NCI-H526 (cell line): ENCODE data around the gene GPX6.
"Not testable (repeated sequence)": the region's sequence is repeated elsewhere in the genome, so short reads cannot be mapped to it uniquely, and the experiment has no call there.

Source experiments
- DNase-seq, 2 experiments: peaks; one replicate each; lab custom pipeline; 2025; lab: John Stamatoyannopoulos, UW

Gene GPX6

DNA sequence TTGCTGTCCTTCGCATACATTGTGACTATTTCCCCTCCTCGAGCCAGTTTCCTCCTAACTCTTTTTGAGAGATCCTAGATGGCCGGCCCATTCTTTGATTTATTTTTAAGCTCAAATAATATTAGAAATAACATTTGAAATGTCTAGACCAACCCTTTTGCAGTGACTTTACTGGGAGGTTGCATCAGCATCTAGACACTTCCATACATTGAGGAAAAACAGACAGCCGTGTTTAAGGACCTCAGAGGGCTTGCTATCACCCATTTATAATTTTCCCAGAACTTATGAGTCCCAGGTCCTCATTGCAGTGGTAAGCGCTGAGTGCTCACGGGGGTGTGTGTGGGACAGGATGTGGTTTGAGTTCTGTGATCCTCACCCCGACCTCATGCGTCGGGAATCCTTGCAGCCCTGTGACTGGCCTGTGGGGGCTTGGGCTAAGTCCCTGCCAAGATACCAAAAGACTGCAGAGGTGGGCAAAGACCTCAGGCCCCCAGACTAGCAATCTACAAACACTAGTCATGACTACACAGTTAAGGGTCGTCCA is 10.0 kb upstream of the GPX6 start, which contains the start of gene GPX5:
Gene GPX5 (plus strand): TSS at position 386 of the 544 bp plus-strand sequence. CDS start 133 bp downstream, at position 519.
- DNase-seq: no peak

DNA sequence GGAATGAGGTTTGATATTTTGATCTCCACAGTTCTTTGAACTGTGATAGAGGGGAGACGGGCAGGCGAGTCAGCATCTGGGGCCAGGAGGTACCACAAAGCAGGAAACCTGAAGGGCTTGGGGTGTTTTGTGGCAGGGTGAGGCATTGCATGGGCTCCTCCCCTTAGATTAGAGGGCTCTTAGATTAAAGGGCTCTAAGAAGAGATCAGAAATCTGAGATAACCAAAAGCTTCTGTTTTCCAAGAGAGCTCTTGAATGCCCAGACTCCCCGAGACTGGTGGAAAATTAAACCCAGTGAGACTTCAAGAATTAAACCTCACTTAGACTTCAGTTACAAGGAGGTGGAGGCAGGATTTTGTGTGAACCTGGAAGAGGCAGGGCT is 7.6 kb upstream of the GPX6 start:
- DNase-seq: no peak

DNA sequence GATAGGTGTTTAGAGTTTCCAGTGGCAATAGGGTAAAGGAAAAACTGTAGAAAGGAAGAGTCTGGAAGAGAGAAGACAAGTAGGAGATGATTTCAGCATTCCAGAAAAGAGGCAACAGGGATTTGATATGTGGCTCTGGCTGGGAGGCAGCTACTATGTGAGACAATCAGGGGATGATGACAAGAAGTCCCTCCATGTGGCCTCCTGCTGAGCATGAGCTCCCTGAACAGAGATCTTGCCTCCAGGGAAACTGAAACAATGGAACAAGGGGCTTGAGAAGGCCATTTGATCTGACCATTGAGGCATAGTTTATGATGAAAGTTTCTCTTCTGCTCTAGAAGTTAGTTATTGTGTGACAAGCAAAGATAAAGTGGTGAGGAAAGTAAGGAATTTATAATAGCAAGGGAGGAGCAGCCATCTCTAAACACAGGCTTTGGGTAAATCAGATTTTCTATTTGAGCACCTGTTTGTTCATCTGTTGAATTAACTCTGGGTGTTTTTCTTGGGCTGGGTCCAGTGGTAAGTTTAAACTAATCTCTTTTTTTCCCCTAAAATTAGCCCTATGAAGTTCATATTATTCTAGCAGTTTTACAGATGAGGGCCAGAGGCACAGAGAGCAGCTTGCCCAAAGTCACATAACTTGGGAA is 7.1 kb upstream of the GPX6 start:
- no peak for DNase-seq

DNA sequence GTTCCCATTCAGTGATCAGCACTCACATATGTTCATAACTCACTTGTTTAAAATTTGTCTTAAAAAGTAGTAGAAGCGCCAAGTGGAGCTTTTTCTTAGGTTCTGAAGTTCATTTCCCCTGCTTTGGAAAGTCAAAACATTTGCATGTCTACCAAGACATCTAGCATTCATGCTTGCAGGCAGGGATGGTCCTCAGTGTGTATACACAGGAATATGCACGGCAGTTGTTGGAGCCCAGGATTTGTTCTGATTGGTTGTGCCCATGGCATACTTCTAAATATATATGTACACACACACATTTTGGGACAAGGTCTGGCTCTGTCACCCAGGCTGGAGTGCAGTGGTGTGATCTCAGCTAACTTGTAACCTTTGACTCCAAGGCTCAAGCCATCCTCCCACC is 2.4 kb upstream of the GPX6 start:
- no peak for DNase-seq

DNA sequence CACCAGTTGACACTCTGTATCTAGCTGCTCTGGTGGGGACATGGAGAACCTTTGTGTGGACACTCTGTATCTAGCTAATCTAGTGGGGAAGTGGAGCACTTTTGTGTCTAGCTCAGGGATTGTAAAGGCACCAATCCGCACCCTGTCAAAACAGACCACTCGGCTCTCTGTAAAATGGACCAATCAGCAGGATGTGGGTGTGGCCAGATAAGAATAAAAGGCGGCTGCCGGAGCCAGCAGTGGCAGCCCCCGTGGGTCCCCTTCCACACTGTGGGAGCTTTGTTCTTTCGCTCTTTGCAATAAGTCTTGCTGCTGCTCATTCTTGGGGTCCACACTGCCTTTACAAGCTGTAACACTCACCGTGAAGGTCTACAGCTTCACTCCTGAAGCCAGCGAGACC is 3.2 kb downstream of the GPX6 start:
- DNase-seq: not testable (repeated sequence)

DNA sequence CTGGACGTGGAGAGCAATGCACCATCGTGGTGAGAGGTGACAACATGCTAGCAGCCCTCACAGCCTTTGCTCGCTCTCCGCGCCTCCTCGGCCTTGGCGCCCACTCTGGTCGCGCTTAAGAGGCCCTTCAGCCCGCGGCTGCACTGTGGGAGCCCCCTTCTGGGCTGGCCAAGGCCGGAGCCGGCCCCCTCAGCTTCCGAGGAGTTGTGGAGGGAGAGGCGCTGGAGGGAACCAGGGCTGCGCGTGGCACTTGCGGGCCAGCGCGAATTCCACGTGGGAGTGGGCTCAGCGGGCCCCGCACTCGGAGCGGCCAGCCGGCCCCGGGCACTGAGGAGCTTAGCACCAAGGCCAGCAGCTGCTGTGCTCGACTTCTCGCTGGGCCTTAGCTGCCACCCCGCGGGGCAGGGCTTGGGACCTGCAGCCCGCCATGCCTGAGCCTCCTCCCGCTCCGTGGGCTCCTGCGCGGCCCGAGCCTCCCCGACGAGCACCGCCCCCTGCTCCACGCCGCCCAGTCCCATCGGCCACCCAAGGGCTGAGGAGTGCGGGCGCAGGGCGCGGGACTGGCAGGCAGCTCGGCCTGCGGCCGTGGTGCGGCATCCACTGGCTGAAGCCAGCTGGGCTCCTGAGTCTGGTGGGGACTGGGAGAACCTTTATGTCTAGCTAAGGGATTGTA is 3.8 kb downstream of the GPX6 start:
- DNase-seq: no peak

DNA sequence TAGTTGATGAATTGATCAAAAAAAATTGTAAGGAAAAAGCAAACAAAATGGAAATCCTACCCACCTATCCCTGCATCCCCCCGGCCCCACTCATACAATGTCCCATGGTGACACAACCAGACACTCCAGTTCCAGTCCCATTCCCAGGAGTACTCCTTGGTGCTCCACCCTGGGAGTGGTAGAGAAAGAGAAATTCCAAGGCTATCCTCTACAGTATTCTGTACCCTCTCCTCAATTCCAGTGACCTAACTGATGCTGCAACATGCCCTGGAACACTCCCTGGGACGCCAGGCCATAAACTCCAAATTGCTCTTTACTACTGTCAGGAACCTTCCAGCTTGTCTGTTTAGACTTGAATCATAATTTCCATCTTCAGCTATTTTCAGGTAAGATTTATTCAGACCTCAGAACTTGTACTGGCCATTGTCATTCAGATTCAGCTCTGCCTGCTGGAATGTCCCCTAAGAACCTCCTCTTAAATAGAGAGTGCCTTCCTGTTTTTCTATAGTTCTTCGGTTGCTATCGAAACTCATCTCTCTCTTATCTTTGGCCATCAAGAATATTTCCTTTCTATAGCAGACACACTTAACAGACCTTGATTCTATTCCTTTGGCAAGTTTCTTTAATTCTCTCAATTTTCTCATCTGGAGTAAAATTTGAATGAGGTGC is 8.7 kb downstream of the GPX6 start:
- no peak for DNase-seq

DNA sequence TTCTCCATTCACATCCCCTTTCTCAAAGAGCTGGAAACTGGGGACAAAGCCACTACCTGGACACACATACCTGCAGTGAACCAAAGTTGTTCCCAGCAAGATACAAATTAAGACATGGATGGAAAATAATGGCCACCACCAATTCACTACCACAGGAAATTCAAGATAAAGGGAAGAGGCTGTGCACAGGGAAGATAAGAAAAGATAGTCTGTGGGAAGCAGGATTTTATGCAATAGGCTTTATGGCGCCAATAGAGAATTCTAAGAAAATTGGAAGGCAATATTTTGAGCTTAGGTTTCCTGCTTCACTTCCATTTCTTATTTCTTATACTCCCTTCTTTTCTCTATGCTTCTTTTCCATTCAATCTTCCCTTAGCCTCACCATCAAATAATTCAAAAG is 9.9 kb downstream of the GPX6 start:
- DNase-seq: no peak

DNA sequence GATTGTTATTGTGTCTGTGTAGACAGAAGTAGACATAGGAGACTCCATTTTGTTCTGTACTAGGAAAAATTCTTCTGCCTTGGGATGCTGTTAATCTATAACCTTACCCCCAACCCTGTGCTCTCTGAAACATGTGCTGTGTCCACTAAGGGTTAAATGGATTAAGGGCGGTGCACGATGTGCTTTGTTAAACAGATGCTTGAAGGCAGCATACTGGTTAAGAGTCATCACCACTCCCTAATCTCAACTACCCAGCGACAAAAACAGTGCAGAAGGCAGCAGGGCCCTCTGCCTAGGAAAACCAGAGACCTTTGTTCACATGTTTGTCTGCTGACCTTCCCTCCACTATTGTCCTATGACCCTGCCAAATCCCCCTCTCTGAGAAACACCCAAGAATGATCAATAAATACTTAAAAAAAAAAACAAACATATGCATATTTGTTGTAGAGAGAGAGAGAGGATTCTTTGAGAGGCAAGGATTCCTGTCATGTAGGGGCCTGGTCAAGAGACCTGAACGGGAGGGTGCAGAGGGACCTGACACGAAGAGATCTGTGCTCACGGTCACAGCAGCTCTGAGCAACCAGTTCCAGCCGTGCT is 12.8 kb downstream of the GPX6 start:
- not testable (repeated sequence) for DNase-seq

DNA sequence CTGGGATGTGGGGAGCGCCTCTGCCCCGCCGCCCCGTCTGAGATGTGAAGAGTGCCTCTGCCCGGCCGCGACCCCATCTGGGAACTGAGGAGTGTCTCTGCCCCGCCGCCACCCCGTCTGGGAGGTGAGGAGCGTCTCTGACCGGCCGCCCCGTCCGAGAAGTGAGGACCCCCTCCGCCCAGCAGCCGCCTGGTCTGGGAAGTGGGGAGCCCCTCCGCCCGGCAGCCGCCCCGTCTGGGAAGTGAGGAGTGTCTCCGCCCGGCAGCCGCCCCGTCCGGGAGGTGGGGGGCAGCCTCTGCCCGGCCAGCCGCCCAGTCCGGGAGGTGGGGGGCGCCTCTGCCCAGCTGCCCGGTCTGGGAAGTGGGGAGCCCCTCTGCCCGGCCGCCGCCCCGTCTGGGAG is 13.5 kb downstream of the GPX6 start:
- not testable (repeated sequence) for DNase-seq

DNA sequence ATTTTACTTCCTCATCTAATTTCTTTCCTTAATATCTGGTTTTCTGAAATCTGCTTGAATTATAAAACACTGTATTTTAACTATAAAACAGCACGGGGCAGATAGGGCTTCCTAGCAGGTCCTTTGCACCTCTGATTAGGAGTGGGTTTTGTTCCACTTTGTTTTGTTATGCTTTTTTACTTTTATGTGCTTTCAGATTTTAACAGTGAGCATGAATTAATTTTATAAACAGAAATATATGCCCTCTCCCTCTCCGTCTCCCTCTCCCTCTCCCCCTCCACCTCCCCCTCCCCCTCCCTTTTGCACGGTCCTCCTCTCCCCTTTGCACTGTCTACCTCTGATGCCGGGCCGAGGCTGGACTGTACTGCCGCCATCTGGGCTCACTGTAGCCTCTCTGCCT is 14.3 kb downstream of the GPX6 start:
- no peak for DNase-seq

DNA sequence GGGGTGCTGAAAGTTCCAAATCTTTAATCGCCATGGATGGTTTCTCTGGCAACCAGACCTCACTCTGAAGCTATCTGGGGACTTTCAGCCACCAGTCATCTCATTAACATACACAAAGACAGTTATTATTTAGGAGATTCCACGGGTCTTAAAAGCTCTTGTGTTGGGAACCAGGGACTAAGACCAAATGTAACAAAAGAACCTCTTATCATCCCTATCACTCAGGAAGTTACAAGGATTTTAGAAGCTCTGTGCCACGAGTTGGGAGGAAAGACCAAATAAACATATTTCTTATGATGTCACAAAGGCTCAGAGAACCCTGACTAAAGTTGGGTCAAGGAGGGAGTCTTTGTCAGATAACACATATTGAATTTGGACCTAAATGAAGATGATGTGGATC is 17.7 kb downstream of the GPX6 start:
- no peak for DNase-seq

DNA sequence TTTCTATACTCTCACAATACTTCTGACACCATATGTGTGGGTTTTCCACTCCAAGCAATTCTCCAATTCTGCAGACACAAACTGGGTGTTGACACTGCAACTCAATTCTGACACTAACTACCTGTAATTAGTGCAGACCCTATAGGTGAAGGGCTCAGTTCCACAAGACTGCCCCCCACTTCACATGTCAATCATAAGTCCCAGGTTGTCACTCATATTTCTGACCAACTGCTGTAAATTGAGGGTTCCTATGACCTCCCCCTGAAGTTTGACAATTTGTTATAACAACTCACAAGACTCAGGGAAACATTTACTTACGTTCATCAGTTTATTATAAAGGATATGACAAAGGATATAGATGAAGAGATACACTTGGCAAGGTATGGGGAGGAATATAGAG is 18.3 kb downstream of the GPX6 start:
- no peak for DNase-seq

DNA sequence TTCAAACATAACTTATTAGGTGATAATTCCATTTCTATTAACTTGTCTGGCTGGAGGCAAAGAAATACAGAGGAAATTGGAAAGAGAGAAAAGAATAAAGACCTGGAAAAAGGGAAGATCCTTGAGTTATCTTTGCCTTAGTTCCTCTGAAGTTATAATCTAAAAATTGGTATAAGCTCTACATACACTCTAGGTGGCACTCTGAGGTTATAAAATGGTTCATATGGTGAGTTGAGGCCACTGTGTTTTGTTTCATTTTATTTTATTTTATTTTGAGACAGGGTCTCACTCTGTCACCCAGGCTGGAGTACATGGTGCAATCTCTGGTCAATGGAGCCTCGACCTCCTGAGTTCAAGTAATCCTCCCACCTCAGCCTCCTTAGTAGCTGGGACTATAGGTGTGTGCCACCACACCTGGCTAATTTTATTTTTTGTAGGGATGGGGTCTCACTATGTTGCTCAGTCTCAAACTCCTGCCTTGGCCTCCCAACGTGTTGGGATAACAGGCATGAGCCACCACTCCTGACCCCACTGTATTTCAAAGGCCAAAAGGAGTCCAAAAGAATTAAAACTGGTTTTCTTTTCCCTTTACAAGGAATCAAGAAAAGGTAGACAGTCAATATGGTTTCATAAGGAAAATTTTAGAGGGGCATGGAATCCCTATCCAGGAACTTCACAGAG is 19.4 kb downstream of the GPX6 start:
- peak in 1 of 2 experiments; percentile 17 for DNase-seq

DNA sequence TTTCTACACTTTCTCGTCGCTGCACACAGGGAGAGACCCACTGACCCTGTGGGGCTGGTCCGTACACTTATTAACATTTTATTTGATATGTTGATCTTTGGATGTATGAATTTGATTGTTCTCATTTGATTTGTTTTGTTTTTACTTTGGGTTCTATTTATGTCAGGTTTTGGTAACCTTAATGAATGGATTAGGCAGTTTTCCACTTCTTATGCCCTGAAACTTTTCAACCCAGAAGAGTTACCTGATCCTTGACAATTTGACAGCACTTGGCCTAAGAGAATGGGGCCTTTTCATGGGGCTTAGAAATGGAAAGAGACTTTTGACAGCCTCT is 23.6 kb downstream of the GPX6 start:
- no peak for DNase-seq

DNA sequence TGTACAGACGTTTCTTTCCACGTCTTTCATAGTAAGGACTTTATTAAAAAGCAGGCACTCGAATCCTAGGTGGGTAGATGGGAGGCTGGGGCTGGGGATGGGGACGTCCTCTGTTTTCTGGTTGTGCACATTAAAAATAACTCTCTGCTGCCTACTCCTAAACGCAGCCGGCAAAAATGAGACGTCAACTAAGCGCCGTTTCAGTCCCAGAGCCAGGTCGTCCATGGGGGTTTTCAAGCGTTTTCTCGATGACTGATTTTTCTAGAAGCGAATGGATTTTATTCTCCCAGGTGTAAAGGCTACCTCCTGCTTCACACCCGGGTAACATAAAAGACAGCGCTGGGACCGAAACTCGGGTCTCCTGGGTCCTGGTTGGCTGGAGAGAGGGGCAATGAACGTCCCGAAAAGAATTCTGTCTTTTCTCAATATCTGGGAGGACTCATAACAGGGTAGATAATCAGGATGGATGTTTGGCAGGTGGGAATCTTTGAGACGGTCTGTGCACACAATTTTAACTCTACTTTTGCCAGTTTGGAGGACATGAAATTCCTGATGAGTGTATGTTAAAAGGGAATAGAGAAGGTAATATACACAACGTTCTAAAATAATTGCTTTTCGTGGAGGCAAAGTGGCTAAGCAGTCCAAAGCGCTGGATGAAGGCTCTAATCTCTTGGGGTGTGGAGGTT is 25.2 kb downstream of the GPX6 start:
- peak in 1 of 2 experiments; percentile 34 for DNase-seq

DNA sequence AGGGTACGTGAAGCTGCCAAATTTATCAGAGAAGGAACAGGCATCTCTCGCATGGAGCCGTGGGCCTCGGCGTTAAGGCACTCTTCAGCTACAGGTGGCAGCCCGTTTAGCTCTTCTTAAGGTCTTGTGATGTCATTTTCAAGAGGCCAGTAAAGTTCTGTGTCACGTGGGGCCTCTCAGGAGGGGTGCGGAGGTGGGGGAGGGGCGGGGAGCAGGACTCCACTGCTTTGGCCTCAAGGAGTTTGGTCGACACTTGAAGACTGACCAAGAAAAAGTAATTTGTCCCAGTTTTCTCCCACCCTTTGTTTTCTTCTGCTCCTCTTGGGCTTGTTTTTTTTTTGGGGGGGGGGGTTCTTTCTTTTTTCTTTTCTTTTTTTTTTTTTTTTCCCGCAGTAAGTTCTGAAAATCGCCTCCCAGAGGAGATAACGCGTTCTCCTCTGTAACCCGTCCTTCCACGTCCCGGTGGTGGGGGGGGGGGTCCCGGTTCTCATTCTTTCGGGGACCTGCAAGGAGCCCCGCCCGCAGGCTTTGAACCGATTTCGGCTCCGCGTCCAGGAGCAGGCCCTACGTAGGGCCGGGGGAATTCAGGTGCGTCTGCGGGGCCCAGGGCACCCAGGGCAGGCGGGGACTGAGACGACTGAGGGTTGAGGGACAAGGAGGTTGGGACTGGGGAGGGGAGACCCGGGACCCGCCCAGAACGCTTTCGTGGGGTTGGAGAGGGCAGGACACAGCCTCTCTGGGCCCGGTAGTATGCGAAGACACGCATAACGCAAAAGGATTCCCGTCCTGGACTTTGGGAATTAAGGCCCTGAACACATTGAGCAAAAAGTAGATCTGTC is 26.0 kb downstream of the GPX6 start:
- DNase-seq: peak in 1 of 2 experiments; percentile 45

DNA sequence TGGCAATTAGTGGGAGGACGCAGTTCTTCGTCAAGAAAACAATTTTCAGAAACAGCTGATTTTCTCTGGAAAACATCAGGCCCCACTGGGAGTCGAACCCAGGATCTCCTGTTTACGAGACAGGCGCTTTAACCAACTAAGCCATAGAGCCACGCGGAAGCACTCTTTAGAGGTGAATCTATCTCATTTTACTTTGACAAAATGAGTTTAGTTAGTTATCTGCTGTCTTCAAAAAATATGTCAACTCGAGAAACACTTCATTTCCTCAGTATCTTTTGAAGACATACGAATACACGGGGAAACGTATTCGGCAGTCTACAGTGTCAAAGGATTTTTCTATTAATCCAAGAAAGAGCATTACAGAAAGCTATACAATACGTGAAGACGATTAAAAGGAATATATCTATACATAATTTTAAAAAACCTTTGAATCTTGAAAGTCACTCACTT is 26.7 kb downstream of the GPX6 start:
- peak in 1 of 2 experiments; percentile 14 for DNase-seq

DNA sequence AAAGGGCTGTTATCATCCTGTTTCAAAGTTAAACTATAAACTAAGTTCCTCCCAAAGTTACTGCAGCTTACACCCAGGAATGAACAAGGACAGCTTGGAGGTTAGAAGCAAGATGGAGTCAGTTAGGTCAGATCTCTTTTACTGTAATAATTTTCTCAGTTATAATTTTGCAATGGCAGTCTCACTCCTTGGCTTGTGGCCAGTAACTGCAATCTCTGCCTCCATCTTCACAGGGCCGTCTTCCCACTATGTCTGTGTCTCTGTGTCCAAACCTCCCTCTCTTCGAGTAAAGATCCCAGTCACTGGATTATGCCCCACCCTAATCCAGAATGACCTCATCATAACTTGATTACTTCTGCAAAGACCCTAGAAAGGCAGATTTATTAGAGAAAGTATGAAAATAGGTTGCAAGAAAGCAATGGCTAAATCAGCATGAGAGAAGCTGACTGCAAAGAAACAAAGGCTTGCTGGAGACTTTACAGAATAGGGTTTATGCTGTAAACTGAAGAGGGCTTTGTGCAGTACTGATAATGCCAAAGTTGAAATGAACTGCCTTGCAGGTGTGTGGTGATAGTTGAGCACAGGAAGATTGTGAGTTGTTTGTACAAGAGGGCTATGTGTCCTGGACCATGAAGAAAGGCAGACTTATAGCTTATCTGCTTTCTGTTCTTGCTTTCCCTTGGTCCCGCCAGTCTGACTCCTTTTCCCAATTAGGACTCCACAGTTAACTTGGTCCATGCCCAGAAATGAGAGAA is 28.4 kb downstream of the GPX6 start:
- no peak for DNase-seq

DNA sequence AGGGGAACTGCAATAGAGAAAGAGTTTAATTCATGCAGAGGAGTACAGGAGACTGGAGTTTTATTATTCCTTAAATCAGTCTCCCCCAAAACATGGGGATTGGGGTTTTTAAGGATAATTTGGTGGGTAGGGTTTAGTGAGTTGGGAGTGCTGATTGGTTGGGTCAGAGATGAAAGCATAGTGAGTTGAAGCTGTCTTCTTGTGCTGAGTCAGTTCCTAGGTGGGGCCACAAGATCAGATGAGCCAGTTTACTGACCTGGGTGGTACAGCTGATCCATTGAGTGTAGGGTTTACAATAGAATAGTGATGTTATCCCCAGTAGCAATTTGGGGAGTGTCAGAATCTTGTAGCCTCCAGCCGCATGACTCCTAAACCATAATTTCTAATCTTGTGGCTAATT is 29.1 kb downstream of the GPX6 start:
- no peak for DNase-seq
